Activated gamma-delta T cell (primary cell): ENCODE measurements around the gene DENND1B.

ENCODE experiments used
- DNase-seq: peaks from one replicate; lab custom pipeline; 2025; lab: John Stamatoyannopoulos, UW

The DENND1B gene

DNA sequence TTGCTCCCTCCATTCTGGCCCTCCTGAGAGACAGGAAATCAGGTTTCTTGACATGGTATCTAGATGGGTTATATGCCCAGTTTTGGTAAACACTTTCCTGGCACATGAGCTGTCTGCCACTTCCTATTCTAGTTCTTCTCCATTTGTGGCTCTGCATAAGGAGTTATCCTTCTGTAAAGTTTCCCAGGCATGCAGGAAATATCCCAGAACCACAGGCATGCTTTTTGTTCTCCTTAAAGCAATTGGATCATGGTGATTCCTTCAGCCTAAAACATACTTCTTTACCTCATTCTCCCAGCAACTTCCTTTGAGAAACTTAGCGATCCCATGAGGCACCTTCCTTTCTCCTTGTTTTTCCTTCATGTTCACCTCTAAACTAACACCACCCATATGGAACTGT is 307.4 kb downstream of the DENND1B start:
- no peak for DNase-seq

- no peak for DNase-seq
Observed at GRCh38 chr1:197466813-197467212, 308.5 kb downstream of the DENND1B start.

DNA sequence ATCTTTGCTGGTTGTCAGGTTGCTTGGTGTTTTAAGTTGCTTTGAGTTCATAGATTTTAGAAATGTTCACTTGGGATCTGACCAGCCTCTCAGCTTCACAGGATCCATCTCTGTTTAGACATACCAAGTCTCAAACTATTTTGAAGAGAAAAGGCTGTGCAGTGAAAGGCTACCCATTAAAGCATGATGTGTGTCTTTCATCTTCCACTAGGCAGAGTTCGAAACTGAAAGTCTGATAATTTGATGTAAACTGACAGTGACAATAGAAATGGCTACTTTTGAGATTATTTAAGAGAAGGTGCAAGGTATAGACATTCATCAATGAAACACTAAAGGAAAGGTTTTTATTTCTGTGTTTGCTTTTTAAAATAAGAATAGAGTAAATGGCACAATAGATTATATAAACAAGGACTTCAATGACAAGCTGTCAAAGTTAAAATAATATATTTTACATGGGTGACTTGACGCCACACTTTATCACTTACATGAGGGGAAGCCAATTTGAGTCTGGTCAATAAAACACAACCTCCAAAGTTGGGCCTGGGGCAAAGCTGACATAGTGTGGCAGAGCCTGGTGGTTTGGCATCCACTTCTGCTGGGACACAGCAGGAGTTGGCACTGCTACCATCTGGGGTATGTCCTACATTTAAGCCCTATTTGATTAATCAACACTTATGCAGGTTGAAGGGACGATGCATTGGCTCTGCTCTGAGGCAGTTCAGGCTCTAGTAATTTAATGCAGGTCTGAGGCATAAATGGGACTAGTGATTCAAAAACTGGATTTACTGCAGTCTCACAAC is 309.6 kb downstream of the DENND1B start:
- no peak for DNase-seq

DNA sequence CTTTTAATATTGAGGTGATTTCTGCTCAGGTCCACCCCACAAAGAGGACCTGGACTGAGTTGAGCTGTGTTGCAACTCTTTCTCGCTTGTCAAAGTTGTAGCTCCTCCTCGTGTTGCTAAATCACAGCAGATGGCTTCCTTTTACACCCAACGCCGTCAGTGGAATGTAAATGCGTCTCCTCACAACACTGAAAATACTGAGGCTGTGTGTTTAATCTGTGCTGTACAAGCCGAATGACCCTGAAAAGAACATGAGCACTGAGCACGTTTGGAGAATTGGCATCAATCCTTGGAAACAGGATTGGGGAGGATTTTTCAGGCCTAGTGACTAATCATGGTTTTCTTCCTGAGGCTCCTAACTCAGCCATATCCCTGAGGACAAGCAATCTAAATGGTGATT is 311.2 kb downstream of the DENND1B start:
- no peak for DNase-seq

- DNase-seq, result no peak
Observed at GRCh38 chr1:197463142-197463541, 312.1 kb downstream of the DENND1B start.

DNA sequence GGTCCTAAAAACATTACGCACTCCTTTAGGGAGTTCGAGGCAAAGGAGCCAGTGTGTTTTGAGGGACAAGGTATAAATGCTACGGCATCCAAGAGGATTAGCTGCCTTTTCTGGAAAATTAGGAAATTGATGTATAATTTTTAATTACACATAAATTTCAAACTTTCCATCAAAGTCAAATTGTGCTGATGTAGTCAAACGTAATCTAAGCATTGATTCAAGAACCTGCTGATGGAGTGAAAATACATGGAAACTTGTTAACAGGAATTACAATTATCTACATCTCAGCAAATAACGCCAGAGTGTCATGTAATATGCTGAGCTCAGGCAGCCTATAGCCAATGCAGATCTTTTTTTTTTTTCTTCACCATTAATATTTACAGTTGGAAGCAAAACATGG is 312.7 kb downstream of the DENND1B start:
- DNase-seq, result no peak
